Activated CD4-positive, alpha-beta T cell treated with anti-CD3 and anti-CD28 coated beads, Interleukin-2, Interleukin-4, amounts not matched to agents 100 ng/mL and 50 ng/mL, durations not matched to agents 16 hours and 8 hours (primary cell): ENCODE data around the gene OPRL1.

Experiments
- DNase-seq: peaks from one replicate; pipeline ENCODE4 v3.0.0-alpha.2; 2020; ENCODE audit warnings: low spot score

The OPRL1 gene

DNA sequence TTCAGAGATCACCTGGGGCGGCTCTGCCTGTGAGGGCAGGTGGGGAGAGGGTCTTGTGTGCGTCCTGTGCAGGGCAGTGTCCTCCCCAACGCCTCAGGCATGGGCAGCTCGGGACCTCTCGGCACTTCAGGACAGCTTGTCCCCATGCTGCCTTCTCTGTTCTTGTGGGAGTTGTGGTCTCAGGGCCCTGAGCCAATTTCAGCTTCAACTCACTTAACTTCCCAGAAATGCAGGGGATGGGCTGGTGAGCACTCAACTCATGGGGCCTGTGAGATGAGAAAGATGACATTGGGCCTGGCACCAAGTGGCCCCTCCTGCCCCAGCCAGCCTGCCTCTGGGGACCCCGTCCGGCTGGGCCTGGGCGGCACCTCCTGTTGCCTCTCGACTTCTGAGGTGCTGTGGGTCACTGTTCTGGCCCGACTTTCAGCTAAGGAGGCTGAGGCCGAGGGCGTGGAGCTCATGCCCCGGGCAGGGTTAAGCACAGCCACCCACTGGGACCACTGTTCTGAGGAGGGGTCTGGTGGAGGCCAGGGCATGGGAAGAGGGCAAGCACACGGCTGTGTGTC is 7.3 kb upstream of the OPRL1 start:
- no peak for DNase-seq

DNA sequence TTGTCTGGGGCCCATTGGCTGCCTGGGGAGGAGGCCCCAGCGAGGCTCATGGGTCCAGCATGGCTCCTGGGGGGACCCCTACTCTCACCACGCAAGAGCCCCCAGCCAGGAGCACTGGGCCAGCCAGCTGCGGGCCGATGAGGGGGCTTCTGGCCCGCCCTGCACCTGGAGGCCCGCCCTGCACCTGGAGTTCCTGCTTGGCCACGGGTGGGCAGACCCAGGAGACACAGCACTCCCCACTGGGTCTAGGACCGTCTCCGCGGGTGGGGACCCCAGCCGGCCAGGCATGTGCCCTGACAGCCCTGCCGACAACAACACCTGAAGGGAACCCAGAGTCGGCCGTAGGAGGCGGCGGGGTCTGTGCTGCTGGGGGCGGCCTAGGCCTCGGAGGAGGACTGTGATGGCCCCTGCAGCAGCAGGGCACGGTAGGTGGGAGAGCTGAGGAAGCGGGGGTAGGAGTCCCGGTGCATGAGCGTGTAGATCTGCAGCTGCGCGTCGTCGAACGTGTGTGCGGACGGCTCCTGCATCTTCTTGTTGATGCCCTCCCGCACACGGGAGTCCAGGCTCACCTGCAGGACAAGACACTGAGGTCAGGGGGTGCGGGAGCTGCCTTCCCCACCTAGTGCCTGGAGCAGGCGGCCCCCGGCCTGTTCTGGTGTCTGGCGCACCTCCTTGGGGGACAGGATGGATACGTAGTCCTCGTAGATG is 6.3 kb upstream of the OPRL1 start:
- no peak for DNase-seq

DNA sequence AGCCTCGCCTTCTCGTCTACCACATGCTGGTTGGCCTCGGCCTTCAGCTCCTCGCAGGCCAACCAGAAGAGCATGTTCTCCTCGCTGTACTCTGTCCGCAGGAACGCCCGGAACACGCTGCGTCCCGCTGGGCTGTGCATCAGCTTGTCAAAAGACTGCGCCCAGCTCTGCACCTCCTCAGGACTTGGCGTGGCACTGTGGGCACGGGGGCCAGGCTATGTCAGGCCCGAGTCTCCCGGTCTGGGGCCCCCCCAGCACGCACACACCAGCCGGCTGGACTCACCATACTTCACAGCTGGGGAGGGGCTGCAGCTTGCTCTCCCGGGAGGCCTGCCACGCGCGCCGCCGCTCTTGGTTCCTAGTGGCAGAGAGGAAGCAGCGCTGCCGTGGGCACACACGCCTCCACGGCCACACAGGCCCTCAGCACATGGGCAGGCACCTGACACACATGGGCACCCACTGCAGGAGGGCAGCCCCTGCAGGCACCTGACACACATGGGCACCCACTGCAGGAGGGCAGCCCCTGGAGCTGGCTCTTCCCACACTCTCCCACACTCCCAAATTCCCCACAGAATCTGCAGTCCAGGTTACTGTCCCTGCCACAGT is 5.6 kb upstream of the OPRL1 start:
- no peak for DNase-seq

DNA sequence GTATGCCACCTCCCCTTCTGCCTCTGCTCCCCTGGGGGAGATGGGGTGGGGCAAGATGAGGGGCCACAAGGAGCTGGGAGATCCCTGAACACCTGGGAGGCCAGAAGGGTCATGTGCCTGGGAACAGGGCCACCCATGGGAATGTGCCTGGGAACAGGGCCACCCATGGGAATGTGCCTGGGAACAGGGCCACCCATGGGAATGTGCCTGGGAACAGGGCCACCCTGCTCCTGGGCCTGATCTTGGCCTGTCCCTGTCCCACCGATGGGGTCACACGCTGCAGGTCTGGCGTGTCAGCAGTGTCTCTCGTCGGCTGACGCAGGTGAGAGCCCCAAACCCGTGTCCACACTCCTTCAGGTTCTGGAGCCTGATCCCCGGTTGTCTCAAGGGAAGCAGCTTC is 4.9 kb upstream of the OPRL1 start:
- DNase-seq, result no peak

DNA sequence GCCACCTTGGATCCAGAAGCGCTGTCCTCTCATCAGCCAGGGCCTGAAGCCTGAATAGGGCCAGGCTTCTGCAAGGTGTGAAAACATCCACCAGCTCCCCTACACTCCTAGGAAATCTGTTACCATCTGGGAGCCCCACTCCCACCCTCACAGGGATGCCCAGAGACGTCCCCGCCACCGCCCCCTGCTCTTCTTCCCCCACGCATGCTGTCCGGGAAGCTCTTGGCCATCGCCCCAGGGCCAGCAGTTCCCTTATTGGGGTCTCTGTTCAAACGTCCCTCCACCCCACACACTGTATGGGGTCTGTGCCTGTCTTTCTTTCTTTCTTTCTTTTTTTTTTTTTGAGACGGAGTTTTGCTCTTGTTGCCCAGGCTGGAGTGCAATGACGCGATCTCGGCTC is 4.3 kb upstream of the OPRL1 start:
- DNase-seq, result no peak

DNA sequence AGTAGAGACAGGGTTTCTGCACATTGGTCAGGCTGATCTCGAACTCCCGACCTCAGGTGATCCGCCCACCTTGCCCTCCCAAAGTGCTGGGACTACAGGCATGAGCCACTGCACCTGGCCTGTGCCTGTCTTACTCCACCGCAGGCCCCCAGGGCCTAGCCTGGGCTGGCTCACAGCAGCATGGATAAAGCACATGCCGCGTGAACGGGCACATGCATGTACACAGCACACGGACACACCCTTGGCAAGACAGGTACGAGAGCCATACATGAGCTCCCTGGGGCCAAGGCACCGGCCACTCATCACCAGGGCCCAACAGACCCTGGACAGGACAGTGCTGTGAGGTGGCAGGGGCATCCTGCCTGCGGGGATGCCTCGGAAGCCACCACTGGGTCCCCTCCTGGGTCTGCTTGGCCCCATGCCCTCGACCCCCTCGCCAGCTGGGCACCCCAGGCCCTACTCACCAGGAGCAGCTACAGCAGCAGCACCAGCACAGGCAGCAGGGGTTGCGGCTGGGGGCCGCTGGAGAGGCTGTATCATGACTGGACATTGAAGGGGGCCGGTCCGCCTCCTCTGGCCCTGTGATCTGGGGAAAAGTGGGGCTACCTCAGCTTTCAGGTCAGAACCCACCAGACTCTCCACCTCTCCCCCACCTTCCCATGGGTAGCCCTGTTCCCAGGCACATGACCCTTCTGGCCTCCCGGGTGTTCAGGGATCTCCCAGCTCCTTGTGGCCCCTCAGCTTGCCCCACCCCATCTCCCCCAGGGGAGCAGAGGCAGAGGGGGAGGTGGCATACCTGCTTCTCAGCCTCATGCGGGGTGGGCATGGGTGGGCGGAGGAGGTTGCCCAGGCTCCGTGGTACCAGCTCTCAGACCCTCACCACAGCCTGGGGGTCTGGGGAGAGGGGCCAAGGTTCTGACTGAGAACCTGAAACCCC is 3.6 kb upstream of the OPRL1 start:
- DNase-seq, result no peak

DNA sequence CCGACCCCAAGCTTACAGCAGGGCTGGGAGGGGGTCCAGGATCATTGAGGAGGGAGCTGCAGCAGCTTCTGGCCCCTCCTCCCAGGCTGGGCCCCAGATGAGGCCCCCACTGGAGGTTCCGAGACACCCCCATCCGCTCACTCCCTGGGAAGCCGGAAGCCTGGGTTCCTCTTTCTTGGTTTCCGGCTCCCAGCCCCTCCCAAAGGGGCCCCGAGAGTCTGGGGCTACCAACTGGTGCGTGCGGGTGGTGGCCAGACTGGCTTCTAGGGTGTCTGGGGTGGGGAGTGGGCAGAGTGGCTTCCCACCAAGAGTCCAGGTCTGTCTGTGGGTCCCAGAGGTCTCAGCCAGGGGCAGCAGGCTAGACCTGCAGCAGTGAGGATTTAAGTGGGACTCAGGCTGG is 2.8 kb upstream of the OPRL1 start:
- DNase-seq, result peak; percentile 57

DNA sequence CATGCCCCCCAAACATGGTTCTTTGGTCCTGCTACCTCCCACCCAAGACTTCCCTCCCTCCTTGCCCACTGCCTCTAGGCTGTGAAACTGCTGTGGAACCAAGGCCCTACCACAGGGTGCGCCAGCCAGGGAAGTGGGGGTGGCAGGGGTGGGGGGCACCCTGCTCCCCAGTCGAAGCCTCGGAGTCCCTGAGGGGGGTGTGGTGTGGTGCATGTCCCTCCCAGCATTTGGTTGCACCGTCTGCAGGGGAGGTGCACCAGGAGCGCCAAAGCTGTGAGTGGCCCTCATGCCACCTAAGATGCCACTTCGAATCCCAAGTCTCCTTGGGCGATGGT is 2.4 kb upstream of the OPRL1 start:
- DNase-seq, result no peak

- peak; percentile 65 for DNase-seq
Measured at GRCh38 chr20:64077876-64078551, 1.9 kb upstream of the OPRL1 start.

GRCh38 chr20:64078934-64079272 is 979 bp upstream of the OPRL1 start:
- no peak for DNase-seq

DNA sequence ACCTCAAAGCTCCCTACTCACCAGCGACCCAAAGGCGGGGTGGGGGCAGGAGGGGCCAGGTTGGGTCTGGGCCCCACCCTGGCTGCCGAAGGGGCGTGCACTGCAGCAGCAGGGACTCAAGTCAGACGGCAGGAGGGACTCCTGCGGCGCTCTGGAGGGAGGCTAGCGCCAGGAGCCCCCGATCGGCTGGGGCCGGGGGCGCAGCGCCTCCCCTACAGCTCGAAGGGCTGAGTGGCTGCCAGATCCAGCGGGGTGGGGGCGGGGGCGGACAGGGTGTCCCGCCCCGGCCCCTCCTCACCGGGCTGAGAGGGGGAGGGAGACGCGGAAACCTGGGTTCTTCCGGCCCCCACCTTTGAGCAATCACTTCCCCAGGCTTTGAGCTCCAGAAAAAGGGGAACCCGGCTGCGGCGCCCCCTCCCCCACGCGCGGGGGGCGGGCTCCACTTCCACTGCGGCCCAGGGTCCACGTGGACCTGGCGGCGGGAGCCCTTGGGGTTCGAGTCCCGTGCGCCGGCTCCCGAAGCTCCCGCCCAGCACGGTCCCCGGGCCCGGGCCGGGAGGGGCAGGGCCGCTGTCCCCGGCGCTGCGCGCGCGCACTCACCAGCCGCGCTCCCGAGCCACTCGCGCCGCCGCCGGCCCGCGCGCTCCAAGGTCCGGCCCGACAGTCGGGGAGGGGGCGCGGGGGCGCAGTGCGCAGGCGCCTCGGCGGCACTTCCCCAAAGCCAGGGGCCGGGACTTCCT is 439 bp upstream of the OPRL1 start, which contains the start of gene RGS19:
Gene RGS19, minus strand, starts transcription at position 246 of the 740 bp plus-strand sequence. CDS start 2,632 bp downstream, outside the sequence.
- peak; percentile 75 for DNase-seq

GRCh38 chr20:64080813-64081623 is 1.1 kb downstream of the OPRL1 start:
- no peak for DNase-seq

GRCh38 chr20:64081624-64081964 is 1.7 kb downstream of the OPRL1 start:
- DNase-seq, result no peak

- no peak for DNase-seq
Measured at GRCh38 chr20:64082126-64082731, 2.3 kb downstream of the OPRL1 start.

DNA sequence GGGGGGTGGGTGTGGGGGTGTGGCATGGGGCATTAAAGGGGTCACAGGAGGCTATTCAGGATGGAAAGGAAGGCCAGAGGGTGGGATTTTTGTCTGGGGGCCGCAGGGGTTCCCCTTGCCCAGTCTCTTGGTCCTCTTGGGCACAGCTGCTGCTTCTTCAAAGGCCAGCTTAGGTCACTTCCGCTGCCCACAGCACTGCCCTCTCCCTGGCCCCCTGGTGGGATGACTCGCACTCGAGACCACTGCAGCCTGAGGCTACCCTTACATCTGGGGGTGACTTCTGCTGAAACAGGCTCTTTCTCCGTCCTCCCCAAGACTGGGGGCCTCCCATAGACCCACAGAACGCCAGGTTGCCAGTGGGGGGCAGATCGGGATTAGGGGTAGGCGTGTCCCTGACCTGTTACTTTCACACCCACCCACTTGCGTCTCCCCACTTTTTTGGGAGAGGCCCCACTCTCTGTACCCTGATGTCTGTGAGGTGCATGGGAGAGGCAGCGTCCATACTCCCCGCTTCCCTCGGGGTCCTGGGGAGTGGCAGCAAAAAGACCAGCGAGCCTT is 3.0 kb downstream of the OPRL1 start:
- DNase-seq, result no peak

DNA sequence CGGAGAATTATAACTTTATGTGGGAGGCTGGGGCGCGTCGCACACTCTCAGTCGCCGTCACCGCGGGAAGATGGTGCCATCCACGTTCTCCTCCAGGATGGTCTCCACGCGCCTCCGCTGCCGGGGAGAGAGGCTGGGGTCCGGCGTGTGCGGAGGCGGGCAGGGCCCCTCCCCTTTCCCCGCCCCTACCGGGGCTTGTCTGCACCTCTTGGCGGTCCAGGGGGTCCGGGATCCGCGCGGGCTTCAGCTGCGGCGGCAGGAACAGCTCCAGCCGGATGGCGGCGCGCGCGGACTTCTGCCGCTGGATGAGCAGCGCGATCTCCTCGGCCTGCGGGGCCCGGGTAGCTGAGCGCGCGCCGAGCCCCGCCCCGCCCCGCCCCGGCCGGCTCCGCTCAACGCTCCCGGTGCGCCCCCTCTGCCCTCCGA is 3.5 kb downstream of the OPRL1 start:
- DNase-seq, result peak; percentile 67

- DNase-seq, result no peak
Measured at GRCh38 chr20:64083804-64084684, 4.2 kb downstream of the OPRL1 start, which contains the start of gene LKAAEAR1. Gene LKAAEAR1, minus strand, starts transcription at chr20:64084398. Its CDS starts 179 bp downstream, at chr20:64084219.

DNA sequence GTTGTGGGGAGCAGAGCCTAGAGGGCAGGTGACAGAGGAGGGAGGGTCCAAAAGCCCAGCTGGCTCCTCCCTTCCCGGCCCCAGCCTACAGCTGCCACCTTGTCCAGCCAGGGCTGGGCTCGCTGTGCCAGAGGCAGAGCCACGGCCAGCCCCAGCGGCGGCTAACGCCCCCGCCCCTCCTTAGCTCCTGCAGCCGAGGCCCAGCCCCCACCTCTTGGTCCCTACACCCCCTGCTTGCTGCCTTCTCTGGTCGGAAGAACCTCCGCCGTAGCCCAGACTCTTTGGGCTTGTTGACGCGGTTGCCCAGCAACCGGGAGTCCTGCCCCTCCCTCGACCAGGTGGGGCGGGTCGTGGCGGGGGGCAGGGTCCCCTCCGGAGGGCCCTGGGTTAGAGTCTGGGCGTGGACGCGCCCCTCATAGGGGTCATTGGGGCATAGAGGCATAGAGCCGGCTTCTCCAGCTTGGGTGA is 4.8 kb downstream of the OPRL1 start:
- no peak for DNase-seq

DNA sequence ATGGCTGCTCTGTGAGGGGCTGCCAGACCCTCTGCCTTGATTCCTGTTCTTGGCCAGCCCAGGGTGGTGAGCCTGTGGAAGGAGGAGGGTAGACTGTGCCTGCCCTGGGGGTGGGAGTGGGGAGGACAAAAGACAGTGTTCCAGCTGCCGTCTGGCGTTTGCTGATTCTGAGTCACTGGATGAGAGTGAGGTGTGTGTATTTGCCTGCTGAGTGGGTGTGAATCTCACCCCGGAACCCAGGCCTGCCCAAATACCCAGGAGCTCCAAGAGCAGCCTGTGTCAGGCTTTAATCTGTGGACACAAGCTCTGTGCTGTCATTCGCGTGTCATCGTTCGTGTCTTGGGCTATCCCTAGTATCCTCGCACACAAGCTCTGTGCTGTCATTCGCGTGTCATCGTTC is 6.9 kb downstream of the OPRL1 start:
- no peak for DNase-seq
